Measurements from ENCODE around the gene ZNF660. TPM values are rescaled to one million over a fixed set of nuclear protein-coding genes. Genes with fewer than 3 reads are reported as not detected.

ZNF660 gene
- total RNA-seq, 1 donor from 2014 or later: 0.73 TPM

- DNase-seq (no peak), ATAC-seq (ENCODE audit: poor library complexity) (no peak)
- intact Hi-C loops (cut with DNase I): no loop called here
These were observed 27.9 kb downstream of the ZNF660 start for GRCh38 chr3:44612678-44613077.

- ATAC-seq (ENCODE audit: poor library complexity) (peak; percentile 99), DNase-seq (peak; percentile 91)
- intact Hi-C loops (cut with DNase I): no loop called here
These were observed 40.2 kb downstream of the ZNF660 start, which contains the start of gene ZNF197 for GRCh38 chr3:44624749-44625480. Gene ZNF197, plus strand, starts transcription at chr3:44625036. Its CDS starts 4,119 bp downstream, at chr3:44629155.

- intact Hi-C loops (cut with DNase I): no loop called here
- DNase-seq (no peak), ATAC-seq (ENCODE audit: poor library complexity) (no peak)
These were observed 44.0 kb downstream of the ZNF660 start for GRCh38 chr3:44628716-44629115.

GRCh38 chr3:44632193-44632592 lies 47.4 kb downstream of the ZNF660 start:
- no peak for DNase-seq
- no peak for ATAC-seq (ENCODE audit: poor library complexity)
- intact Hi-C loops (cut with DNase I): no loop called here

GRCh38 chr3:44642337-44642736 lies 57.6 kb downstream of the ZNF660 start:
- ATAC-seq (ENCODE audit: poor library complexity) (no peak), DNase-seq (no peak)
- intact Hi-C loops (cut with DNase I): loop anchor here (10.0 kb wide), 1 partner anchor 82 kb away; the partner anchor contains the start of gene ZNF501

- no peak for DNase-seq
- intact Hi-C loops (cut with DNase I): loop anchor here (10.0 kb wide), 1 partner anchor 82 kb away; the partner anchor contains the start of gene ZNF501
- ATAC-seq (ENCODE audit: poor library complexity): no peak
These were observed 58.3 kb downstream of the ZNF660 start for GRCh38 chr3:44643024-44643423.

- DNase-seq (no peak), ATAC-seq (ENCODE audit: poor library complexity) (no peak)
- intact Hi-C loops (cut with DNase I): loop anchor here (10.0 kb wide), 1 partner anchor 77 kb away; the partner anchor contains the start of gene ZNF501
These were observed 63.0 kb downstream of the ZNF660 start for GRCh38 chr3:44647771-44648170.

GRCh38 chr3:44648564-44649229 lies 63.9 kb downstream of the ZNF660 start, which contains the start of gene ZNF35:
Gene ZNF35, plus strand, starts transcription at chr3:44648732. Its CDS starts 2,336 bp downstream, at chr3:44651068.
- intact Hi-C loops (cut with DNase I): loop anchor here (10.0 kb wide), 1 partner anchor 76 kb away; the partner anchor contains the start of gene ZNF501
- ATAC-seq (ENCODE audit: poor library complexity): peak; percentile 95
- DNase-seq: peak; percentile 86

Other genes starting within 250 kb of the ZNF660 start
- 30.2 TPM for gene TCAIM, start 246.2 kb upstream of the ZNF660 start, total RNA-seq
- 12.8 TPM for gene ZNF445, start 107.3 kb upstream of the ZNF660 start, total RNA-seq
- 1.4 TPM for gene ZKSCAN7, start 29.8 kb upstream of the ZNF660 start, total RNA-seq
- 10.3 TPM for gene ZNF197, start 40.1 kb downstream of the ZNF660 start, total RNA-seq
- 6.3 TPM for gene ZNF35, start 63.8 kb downstream of the ZNF660 start, total RNA-seq
- 4.1 TPM for gene ZNF502, start 127.7 kb downstream of the ZNF660 start, total RNA-seq
- 4.9 TPM for gene ZNF501, start 144.7 kb downstream of the ZNF660 start, total RNA-seq
- 32.8 TPM for gene KIAA1143, start 176.7 kb downstream of the ZNF660 start, total RNA-seq
- gene KIF15, start 176.8 kb downstream of the ZNF660 start, total RNA-seq: 0.73 TPM

Data from Right ventricle myocardium superior (tissue), 1 donor.